Measurements from ENCODE around the gene DIPK1C.

- no peak for TF ChIP-seq POLR2A (IDR thresholded peaks at IDR 0.05)
- TF ChIP-seq, protein P1, sequence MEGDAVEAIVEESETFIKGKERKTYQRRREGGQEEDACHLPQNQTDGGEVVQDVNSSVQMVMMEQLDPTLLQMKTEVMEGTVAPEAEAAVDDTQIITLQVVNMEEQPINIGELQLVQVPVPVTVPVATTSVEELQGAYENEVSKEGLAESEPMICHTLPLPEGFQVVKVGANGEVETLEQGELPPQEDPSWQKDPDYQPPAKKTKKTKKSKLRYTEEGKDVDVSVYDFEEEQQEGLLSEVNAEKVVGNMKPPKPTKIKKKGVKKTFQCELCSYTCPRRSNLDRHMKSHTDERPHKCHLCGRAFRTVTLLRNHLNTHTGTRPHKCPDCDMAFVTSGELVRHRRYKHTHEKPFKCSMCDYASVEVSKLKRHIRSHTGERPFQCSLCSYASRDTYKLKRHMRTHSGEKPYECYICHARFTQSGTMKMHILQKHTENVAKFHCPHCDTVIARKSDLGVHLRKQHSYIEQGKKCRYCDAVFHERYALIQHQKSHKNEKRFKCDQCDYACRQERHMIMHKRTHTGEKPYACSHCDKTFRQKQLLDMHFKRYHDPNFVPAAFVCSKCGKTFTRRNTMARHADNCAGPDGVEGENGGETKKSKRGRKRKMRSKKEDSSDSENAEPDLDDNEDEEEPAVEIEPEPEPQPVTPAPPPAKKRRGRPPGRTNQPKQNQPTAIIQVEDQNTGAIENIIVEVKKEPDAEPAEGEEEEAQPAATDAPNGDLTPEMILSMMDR (IDR thresholded peaks at IDR 0.05) = no peak
Observed at GRCh38 chr18:74498712-74499627, 41.9 kb upstream of the DIPK1C start.
